ENCODE results near the gene OOSP4B.

OOSP4B gene

DNA sequence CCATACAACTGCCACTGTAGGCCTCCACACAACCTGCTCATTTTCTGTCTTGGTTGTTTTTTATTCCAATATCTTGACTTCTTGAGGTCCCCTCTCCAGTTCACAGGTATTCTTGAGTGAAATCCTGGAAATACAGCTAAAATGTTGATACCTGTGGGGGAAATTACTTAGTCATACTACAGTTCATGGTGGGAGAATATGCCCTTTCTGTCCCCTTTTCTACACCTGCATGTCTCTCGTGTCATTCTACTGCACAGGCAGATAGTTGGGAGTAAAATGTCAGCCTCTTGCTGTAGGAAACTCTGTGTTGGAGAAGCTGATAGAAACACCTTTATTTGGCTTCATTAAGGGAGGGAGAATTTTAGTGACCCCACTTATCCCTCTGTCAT, 48.6 kb upstream of the OOSP4B start:
- no peak for ATAC-seq
- TF ChIP-seq ZNF565 (CRISPR knock-in tag; conservative IDR thresholded peaks at IDR 0.05; ENCODE audit: low read depth) (no peak), TCF4 (CRISPR knock-in tag; IDR thresholded peaks at IDR 0.05; ENCODE audit: borderline replicate concordance) (no peak), TOX (CRISPR knock-in tag; IDR thresholded peaks at IDR 0.05; ENCODE audit: borderline replicate concordance) (no peak), ARNTL (CRISPR knock-in tag; IDR thresholded peaks at IDR 0.05; ENCODE audit: borderline replicate concordance, low read depth) (no peak), SNAI2 (CRISPR knock-in tag; IDR thresholded peaks at IDR 0.05) (no peak), ZC3H10 (CRISPR knock-in tag; IDR thresholded peaks at IDR 0.05) (no peak), OSR1 (CRISPR knock-in tag; IDR thresholded peaks at IDR 0.05) (no peak), RARB (CRISPR knock-in tag; IDR thresholded peaks at IDR 0.05) (no peak), ZFP3 (CRISPR knock-in tag; IDR thresholded peaks at IDR 0.05) (no peak), GLIS3 (CRISPR knock-in tag; IDR thresholded peaks at IDR 0.05) (no peak), ZNF70 (CRISPR knock-in tag; IDR thresholded peaks at IDR 0.05) (no peak), ESRRG (CRISPR knock-in tag; IDR thresholded peaks at IDR 0.05) (no peak), ZFP30 (CRISPR knock-in tag; IDR thresholded peaks at IDR 0.05) (no peak), BACH2 (CRISPR knock-in tag; IDR thresholded peaks at IDR 0.05; ENCODE audit: borderline replicate concordance) (no peak), ISL1 (CRISPR knock-in tag; IDR thresholded peaks at IDR 0.05) (no peak), ZNF8 (CRISPR knock-in tag; IDR thresholded peaks at IDR 0.05) (no peak)
- TF ChIP-seq, protein P1, sequence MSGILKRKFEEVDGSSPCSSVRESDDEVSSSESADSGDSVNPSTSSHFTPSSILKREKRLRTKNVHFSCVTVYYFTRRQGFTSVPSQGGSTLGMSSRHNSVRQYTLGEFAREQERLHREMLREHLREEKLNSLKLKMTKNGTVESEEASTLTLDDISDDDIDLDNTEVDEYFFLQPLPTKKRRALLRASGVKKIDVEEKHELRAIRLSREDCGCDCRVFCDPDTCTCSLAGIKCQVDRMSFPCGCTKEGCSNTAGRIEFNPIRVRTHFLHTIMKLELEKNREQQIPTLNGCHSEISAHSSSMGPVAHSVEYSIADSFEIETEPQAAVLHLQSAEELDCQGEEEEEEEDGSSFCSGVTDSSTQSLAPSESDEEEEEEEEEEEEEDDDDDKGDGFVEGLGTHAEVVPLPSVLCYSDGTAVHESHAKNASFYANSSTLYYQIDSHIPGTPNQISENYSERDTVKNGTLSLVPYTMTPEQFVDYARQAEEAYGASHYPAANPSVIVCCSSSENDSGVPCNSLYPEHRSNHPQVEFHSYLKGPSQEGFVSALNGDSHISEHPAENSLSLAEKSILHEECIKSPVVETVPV (CRISPR knock-in tag; IDR thresholded peaks at IDR 0.05), result no peak
- TF ChIP-seq, protein P2, sequence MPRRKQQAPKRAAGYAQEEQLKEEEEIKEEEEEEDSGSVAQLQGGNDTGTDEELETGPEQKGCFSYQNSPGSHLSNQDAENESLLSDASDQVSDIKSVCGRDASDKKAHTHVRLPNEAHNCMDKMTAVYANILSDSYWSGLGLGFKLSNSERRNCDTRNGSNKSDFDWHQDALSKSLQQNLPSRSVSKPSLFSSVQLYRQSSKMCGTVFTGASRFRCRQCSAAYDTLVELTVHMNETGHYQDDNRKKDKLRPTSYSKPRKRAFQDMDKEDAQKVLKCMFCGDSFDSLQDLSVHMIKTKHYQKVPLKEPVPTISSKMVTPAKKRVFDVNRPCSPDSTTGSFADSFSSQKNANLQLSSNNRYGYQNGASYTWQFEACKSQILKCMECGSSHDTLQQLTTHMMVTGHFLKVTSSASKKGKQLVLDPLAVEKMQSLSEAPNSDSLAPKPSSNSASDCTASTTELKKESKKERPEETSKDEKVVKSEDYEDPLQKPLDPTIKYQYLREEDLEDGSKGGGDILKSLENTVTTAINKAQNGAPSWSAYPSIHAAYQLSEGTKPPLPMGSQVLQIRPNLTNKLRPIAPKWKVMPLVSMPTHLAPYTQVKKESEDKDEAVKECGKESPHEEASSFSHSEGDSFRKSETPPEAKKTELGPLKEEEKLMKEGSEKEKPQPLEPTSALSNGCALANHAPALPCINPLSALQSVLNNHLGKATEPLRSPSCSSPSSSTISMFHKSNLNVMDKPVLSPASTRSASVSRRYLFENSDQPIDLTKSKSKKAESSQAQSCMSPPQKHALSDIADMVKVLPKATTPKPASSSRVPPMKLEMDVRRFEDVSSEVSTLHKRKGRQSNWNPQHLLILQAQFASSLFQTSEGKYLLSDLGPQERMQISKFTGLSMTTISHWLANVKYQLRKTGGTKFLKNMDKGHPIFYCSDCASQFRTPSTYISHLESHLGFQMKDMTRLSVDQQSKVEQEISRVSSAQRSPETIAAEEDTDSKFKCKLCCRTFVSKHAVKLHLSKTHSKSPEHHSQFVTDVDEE (CRISPR knock-in tag; IDR thresholded peaks at IDR 0.05), result no peak
- TF ChIP-seq, protein P3, sequence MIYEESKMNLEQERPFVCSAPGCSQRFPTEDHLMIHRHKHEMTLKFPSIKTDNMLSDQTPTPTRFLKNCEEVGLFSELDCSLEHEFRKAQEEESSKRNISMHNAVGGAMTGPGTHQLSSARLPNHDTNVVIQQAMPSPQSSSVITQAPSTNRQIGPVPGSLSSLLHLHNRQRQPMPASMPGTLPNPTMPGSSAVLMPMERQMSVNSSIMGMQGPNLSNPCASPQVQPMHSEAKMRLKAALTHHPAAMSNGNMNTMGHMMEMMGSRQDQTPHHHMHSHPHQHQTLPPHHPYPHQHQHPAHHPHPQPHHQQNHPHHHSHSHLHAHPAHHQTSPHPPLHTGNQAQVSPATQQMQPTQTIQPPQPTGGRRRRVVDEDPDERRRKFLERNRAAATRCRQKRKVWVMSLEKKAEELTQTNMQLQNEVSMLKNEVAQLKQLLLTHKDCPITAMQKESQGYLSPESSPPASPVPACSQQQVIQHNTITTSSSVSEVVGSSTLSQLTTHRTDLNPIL (CRISPR knock-in tag; IDR thresholded peaks at IDR 0.05; ENCODE audit: low read depth), result no peak

DNA sequence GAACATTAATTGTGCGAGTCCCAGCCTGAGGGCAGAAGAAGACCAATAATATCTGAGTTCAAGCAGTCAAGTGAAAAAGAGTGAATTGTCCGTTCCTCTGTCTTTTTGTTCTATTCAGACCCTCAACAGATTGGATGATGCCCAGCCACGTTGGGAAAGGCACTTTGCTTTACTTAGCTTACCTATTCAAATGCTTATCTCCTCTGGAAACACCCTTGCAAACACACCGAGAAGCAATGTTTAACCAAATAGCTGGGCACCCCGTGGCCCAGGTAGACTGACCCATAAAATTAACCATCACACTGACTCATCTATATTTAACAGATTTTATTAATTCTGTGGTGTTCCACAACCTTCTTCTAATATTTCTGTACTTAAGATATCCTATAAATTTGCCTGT, 43.9 kb upstream of the OOSP4B start:
- ATAC-seq, result no peak
- TF ChIP-seq TCF4 (CRISPR knock-in tag; IDR thresholded peaks at IDR 0.05; ENCODE audit: borderline replicate concordance) (no peak), RARB (CRISPR knock-in tag; IDR thresholded peaks at IDR 0.05) (no peak), ZNF8 (CRISPR knock-in tag; IDR thresholded peaks at IDR 0.05) (no peak), CSDC2 (CRISPR knock-in tag; IDR thresholded peaks at IDR 0.05) (no peak), GLIS3 (CRISPR knock-in tag; IDR thresholded peaks at IDR 0.05) (no peak), ISL1 (CRISPR knock-in tag; IDR thresholded peaks at IDR 0.05) (no peak), ZNF565 (CRISPR knock-in tag; conservative IDR thresholded peaks at IDR 0.05; ENCODE audit: low read depth) (no peak), ZFP30 (CRISPR knock-in tag; IDR thresholded peaks at IDR 0.05) (no peak), PPARA (CRISPR knock-in tag; IDR thresholded peaks at IDR 0.05; ENCODE audit: borderline replicate concordance) (no peak), ARNTL (CRISPR knock-in tag; IDR thresholded peaks at IDR 0.05; ENCODE audit: borderline replicate concordance, low read depth) (no peak), ESRRG (CRISPR knock-in tag; IDR thresholded peaks at IDR 0.05) (no peak), ZC3H10 (CRISPR knock-in tag; IDR thresholded peaks at IDR 0.05) (no peak)
- TF ChIP-seq, protein P2 (CRISPR knock-in tag; IDR thresholded peaks at IDR 0.05), result no peak
- TF ChIP-seq, protein P4, sequence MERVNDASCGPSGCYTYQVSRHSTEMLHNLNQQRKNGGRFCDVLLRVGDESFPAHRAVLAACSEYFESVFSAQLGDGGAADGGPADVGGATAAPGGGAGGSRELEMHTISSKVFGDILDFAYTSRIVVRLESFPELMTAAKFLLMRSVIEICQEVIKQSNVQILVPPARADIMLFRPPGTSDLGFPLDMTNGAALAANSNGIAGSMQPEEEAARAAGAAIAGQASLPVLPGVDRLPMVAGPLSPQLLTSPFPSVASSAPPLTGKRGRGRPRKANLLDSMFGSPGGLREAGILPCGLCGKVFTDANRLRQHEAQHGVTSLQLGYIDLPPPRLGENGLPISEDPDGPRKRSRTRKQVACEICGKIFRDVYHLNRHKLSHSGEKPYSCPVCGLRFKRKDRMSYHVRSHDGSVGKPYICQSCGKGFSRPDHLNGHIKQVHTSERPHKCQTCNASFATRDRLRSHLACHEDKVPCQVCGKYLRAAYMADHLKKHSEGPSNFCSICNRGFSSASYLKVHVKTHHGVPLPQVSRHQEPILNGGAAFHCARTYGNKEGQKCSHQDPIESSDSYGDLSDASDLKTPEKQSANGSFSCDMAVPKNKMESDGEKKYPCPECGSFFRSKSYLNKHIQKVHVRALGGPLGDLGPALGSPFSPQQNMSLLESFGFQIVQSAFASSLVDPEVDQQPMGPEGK (CRISPR knock-in tag; IDR thresholded peaks at IDR 0.05; ENCODE audit: borderline replicate concordance), result no peak
- TF ChIP-seq, protein P3 (CRISPR knock-in tag; IDR thresholded peaks at IDR 0.05; ENCODE audit: low read depth), result no peak
- TF ChIP-seq, protein P1 (CRISPR knock-in tag; IDR thresholded peaks at IDR 0.05), result no peak
